ENCODE measurements around the gene ANO7.

The ANO7 gene

DNA sequence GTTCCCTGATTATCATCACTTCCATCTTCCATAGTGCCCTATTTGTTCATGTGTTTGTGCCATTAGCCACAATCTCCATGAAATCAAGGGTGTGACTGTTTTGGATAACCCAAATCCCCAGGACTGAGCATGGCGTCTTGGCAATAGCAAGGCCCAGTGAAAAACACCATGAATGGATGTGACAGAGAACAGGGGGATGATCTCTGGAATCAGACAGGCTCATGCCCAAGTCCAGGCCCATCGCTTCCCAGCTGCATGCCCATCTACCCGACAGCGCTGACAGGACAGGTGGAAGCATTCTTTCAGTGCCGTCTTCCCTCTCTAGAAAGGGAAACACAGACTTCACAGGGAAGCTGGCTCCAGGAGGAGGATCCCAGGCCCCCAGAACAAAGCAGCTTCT, 77.0 kb downstream of the ANO7 start:
- H3K9ac ChIP-seq (ENCODE audit: low read length) = no peak overlapping the region

GRCh38 chr2:241267249-241268067, 79.0 kb downstream of the ANO7 start:
- H3K9ac ChIP-seq (ENCODE audit: low read length) = no peak overlapping the region

More for the DNA sequence above, 77.0 kb downstream of the ANO7 start:
- Histone ChIP-seq H3K4me1 (ENCODE audit: insufficient read depth, low read length) (peaks cover 19% of the 10 kb centered on the region), H3K4me3 (ENCODE audit: low read depth in 1 of 2, low read length in 2 of 2) (no peak overlapping the region), H3K27ac (ENCODE audit: low read depth, low read length) (no peak overlapping the region), H3K36me3 (ENCODE audit: insufficient read depth, low read length) (peaks cover 60% of the 10 kb centered on the region), H3K9me3 (ENCODE audit: low read length) (no peaks in the 10 kb centered on the region), H3K27me3 (ENCODE audit: control insufficient read depth in 1 of 2, insufficient read depth in 2 of 2, low read length in 2 of 2) (no peaks in the 10 kb centered on the region)

DNA sequence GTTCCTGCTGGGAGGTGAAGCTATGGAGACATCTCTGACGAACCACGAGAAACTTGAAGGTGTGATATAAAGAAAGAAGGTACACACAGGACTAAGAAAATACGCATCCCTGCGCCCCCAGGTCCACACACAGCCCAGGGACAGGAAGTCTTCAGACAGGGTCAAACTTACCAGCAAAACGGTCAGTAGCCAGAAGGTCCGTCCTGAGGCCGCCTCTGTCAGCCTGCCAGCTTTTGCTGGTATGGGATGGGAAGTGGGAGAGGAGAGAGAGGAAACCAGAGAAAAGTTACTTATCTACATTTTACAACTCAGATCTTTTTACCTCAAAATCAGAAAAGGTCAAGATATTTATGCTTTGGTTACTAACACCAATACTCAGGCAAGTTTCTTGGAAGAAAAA, 79.8 kb downstream of the ANO7 start:
- Histone ChIP-seq H3K9me3 (ENCODE audit: low read length) (no peaks in the 10 kb centered on the region), H3K9ac (ENCODE audit: low read length) (no peak overlapping the region), H3K4me3 (ENCODE audit: low read depth in 1 of 2, low read length in 2 of 2) (no peak overlapping the region), H3K27me3 (ENCODE audit: control insufficient read depth in 1 of 2, insufficient read depth in 2 of 2, low read length in 2 of 2) (no peaks in the 10 kb centered on the region), H3K27ac (ENCODE audit: low read depth, low read length) (no peak overlapping the region), H3K4me1 (ENCODE audit: insufficient read depth, low read length) (peaks cover 32% of the 10 kb centered on the region), H3K36me3 (ENCODE audit: insufficient read depth, low read length) (peaks cover 32% of the 10 kb centered on the region)

More at GRCh38 chr2:241267249-241268067, 79.0 kb downstream of the ANO7 start:
- H3K36me3 ChIP-seq (ENCODE audit: insufficient read depth, low read length) = peaks cover 40% of the 10 kb centered on the region
- no peaks in the 10 kb centered on the region for H3K9me3 ChIP-seq (ENCODE audit: low read length)
- no peak overlapping the region for H3K27ac ChIP-seq (ENCODE audit: low read depth, low read length)
- H3K27me3 ChIP-seq (ENCODE audit: control insufficient read depth in 1 of 2, insufficient read depth in 2 of 2, low read length in 2 of 2) = no peaks in the 10 kb centered on the region
- peaks cover 30% of the 10 kb centered on the region for H3K4me1 ChIP-seq (ENCODE audit: insufficient read depth, low read length)
- H3K4me3 ChIP-seq (ENCODE audit: low read depth in 1 of 2, low read length in 2 of 2) = no peak overlapping the region

- no peak overlapping the region for H3K4me3 ChIP-seq (ENCODE audit: low read depth in 1 of 2, low read length in 2 of 2)
- H3K27ac ChIP-seq (ENCODE audit: low read depth, low read length) = no peak overlapping the region
- peaks cover 26% of the 10 kb centered on the region for H3K36me3 ChIP-seq (ENCODE audit: insufficient read depth, low read length)
- no peak overlapping the region for H3K9ac ChIP-seq (ENCODE audit: low read length)
- H3K9me3 ChIP-seq (ENCODE audit: low read length) = no peaks in the 10 kb centered on the region
- H3K27me3 ChIP-seq (ENCODE audit: control insufficient read depth in 1 of 2, insufficient read depth in 2 of 2, low read length in 2 of 2) = no peaks in the 10 kb centered on the region
- H3K4me1 ChIP-seq (ENCODE audit: insufficient read depth, low read length) = peaks cover 35% of the 10 kb centered on the region
Measured at GRCh38 chr2:241268716-241269445, 80.4 kb downstream of the ANO7 start.

DNA sequence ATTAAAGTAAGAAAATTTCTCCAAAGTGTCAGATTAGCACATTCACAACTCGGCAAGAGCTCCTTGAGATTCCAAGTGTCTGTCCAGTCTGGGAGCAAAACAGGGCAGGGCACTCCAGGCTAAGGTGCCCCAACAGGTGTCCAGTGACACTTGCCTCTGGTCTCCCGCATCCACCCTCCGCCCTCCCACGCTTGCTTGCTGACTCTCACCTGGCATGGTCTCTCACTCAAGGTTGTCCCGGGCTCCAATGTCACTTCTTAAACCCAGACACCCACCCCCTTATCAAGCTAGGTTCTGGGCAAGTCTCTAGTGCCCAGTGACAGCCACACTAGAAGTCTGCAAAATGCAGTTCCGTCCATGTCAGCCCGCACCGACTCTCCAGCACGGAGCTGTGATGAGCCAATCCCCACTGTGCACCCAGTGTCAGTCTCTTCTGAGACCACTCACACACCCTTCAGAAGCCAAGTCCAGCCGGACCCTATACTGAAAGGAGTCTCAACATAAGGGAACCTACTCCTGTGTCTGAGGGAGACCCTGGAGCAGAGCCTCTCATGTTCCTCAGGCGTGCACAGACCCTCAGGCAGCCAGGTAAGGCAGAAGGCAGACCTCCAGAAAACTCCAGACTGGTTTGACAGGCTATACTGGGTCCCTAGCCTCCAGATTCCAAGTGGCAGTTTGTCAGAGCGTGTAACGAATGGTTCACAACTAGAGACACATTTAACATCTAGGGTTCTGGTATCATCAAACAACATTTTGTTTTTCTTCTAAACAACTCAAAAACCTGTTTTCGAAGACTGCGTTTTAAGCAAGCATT, 81.4 kb downstream of the ANO7 start:
- H3K27ac ChIP-seq (ENCODE audit: low read depth, low read length) = no peak overlapping the region

GRCh38 chr2:241270531-241270930, 82.1 kb downstream of the ANO7 start:
- no peaks in the 10 kb centered on the region for H3K9me3 ChIP-seq (ENCODE audit: low read length)
- H3K9ac ChIP-seq (ENCODE audit: low read length) = no peak overlapping the region
- no peaks in the 10 kb centered on the region for H3K27me3 ChIP-seq (ENCODE audit: control insufficient read depth in 1 of 2, insufficient read depth in 2 of 2, low read length in 2 of 2)
- peaks cover 18% of the 10 kb centered on the region for H3K36me3 ChIP-seq (ENCODE audit: insufficient read depth, low read length)
- H3K4me1 ChIP-seq (ENCODE audit: insufficient read depth, low read length) = peaks cover 35% of the 10 kb centered on the region
- no peak overlapping the region for H3K27ac ChIP-seq (ENCODE audit: low read depth, low read length)
- H3K4me3 ChIP-seq (ENCODE audit: low read depth in 1 of 2, low read length in 2 of 2) = peak overlapping the region in 1 of 2 donors; percentile 19

More for the DNA sequence above, 81.4 kb downstream of the ANO7 start:
- H3K4me1 ChIP-seq (ENCODE audit: insufficient read depth, low read length) = peaks cover 35% of the 10 kb centered on the region
- H3K9me3 ChIP-seq (ENCODE audit: low read length) = no peaks in the 10 kb centered on the region
- H3K27me3 ChIP-seq (ENCODE audit: control insufficient read depth in 1 of 2, insufficient read depth in 2 of 2, low read length in 2 of 2) = no peaks in the 10 kb centered on the region
- H3K9ac ChIP-seq (ENCODE audit: low read length) = no peak overlapping the region
- peak overlapping the region in 1 of 2 donors; percentile 19 for H3K4me3 ChIP-seq (ENCODE audit: low read depth in 1 of 2, low read length in 2 of 2)
- H3K36me3 ChIP-seq (ENCODE audit: insufficient read depth, low read length) = peaks cover 21% of the 10 kb centered on the region

DNA sequence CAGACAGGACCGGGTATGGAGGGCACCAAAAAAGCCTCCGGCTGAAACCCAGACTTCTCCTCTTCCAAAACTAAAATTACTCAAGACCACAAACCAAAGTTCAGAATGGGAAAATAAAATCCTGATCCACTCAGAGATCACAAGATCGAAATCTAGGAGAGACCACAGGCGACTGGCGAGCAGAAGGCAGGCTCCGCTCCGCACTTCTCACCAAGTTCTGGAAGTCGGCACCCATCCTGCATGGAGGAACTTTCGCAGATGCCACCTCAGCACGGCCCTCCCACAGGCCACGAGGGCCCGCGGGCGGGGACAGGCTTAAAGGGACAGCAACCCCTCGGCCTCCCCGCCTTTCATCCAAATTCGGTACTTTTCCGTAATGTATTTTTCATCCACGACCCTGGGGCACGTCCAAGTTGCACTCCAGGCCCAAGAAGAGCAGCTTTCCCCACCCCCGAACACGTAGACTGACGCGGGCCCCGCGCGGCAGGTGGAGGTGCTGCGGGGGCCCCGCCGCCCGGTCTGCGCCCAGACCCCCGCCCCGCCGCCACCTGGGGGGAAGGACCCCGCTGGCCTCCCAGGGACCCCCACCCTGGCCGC, 83.3 kb downstream of the ANO7 start:
- H3K9ac ChIP-seq (ENCODE audit: low read length) = peak overlapping the region; percentile 30

DNA sequence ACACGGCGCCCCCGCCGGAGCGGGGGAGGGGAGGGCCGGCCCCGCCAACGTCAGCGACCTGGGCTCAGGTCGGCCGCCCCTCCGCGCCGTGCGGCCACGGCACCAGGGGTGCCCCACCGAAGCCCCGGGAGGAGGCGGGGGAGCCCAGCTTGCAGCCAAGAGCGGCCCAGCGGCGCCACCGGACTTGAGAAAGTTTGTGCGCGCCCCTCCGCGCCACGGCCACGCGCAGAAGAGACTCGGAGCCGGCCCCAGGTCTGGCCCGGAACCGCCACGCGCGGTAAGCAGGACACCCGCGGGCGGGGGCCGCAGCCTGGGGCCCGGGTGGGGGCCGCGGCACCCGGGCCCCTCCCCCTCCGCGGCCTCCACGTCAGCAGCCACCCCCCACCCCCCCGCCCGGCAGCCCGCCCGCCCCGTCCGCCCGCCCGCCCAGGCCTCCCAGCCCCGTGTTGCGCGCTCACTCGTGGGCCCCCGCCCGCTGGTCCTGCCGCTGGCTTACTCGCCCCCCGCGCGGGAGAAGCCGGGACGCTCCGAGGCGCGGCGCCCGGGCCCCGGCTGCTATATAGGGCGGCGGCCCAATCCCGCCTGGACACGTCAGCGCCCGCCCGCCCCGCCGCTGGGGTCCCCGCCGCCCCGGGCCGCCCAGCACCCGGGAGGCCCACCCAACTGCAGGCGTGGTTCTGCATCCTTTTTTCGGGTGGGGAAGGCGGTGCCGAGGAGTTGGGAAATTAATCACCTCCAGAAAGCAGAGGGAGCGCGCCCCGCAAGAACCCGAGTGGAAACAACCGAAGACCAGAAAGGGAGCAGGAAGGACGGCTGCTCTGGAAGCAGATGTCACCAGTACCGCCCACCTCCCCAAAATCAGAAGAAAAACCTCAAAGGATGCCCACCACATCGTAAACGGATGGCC, 84.1 kb downstream of the ANO7 start:
- Histone ChIP-seq H3K4me3 (ENCODE audit: low read depth in 1 of 2, low read length in 2 of 2) (peak overlapping the region; percentile 61 to 84), H3K4me1 (ENCODE audit: insufficient read depth, low read length) (peaks cover 35% of the 10 kb centered on the region), H3K27ac (ENCODE audit: low read depth, low read length) (peak overlapping the region; percentile 77), H3K9ac (ENCODE audit: low read length) (peak overlapping the region; percentile 22), H3K27me3 (ENCODE audit: control insufficient read depth in 1 of 2, insufficient read depth in 2 of 2, low read length in 2 of 2) (no peaks in the 10 kb centered on the region), H3K9me3 (ENCODE audit: low read length) (no peaks in the 10 kb centered on the region), H3K36me3 (ENCODE audit: insufficient read depth, low read length) (peaks cover 4% of the 10 kb centered on the region)

More for the DNA sequence above, 83.3 kb downstream of the ANO7 start:
- H3K27ac ChIP-seq (ENCODE audit: low read depth, low read length) = peak overlapping the region; percentile 77
- H3K4me1 ChIP-seq (ENCODE audit: insufficient read depth, low read length) = peaks cover 35% of the 10 kb centered on the region
- H3K36me3 ChIP-seq (ENCODE audit: insufficient read depth, low read length) = peaks cover 9% of the 10 kb centered on the region
- H3K27me3 ChIP-seq (ENCODE audit: control insufficient read depth in 1 of 2, insufficient read depth in 2 of 2, low read length in 2 of 2) = no peaks in the 10 kb centered on the region
- H3K9me3 ChIP-seq (ENCODE audit: low read length) = no peaks in the 10 kb centered on the region
- peak overlapping the region; percentile 58 to 84 for H3K4me3 ChIP-seq (ENCODE audit: low read depth in 1 of 2, low read length in 2 of 2)

DNA sequence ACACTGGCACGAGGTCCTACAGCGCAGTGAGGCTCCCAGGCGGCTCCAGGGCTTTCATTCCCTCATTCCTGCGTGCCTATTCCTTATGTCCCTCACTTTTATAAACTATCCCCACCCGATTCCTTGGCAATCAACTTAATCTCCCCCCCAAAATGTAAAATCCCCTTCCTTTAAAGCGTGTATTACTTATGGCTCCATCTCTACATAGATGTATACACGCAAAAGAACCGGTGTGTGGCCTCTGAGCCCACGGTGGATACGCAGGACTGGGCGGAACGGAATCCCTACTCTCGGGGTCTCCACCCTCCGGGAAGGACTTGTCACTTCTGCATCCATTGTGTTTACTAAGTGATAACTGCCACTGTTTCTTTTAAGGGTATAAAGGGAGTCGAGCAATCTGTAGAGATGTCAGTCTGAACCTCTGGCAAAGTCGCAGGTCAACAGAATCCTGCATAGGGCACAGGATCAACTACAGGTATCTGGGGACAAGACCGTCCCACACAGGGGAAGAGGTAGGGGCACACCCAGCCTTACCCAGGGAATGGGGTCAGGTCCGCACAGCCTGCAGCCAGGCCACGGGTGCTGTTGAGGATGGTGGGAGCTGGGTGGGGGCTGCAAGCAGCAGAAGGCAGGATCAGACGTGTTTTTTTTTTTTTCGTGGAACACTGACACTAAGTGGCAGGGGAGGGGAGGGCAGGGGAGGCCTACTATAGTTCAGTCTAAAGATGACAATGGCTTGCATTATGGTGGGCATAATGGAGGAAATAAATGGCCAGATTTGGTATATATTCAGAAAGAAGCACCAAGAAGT, 84.9 kb downstream of the ANO7 start:
- peak overlapping the region in 1 of 2 donors; percentile 61 for H3K4me3 ChIP-seq (ENCODE audit: low read depth in 1 of 2, low read length in 2 of 2)
- peak overlapping the region; percentile 22 for H3K9ac ChIP-seq (ENCODE audit: low read length)
- no peaks in the 10 kb centered on the region for H3K36me3 ChIP-seq (ENCODE audit: insufficient read depth, low read length)
- H3K9me3 ChIP-seq (ENCODE audit: low read length) = no peaks in the 10 kb centered on the region
- peaks cover 35% of the 10 kb centered on the region for H3K4me1 ChIP-seq (ENCODE audit: insufficient read depth, low read length)
- peak overlapping the region; percentile 53 for H3K27ac ChIP-seq (ENCODE audit: low read depth, low read length)
- H3K27me3 ChIP-seq (ENCODE audit: control insufficient read depth in 1 of 2, insufficient read depth in 2 of 2, low read length in 2 of 2) = no peaks in the 10 kb centered on the region

All from muscle layer of colon (tissue), 2 donors.